ENCODE measurements around the gene FAM162A. TPM values are rescaled to one million over a fixed set of nuclear protein-coding genes. Genes with fewer than 3 reads are reported as not detected.

The FAM162A gene
- total RNA-seq, 1 donor from 2014 or later, result 24.3 TPM

DNA sequence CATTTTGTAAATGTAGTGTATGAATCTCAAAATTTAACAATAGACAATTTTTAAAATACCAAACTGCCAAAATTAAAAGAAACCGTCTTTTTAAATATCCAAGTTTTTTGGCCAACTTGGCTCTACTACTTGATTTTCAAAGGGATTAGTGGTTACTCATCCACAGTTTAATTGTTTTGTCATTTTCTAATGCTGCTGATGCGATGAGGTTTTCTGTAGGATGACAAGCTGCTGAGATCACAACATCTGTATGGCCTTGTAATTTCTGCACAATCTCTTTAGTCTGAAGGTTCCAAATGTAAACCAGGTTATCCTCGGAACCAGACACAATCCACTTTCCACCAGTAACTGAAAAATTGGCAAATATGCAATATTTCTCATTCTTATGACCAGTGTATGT, 30.4 kb downstream of the FAM162A start:
- Histone ChIP-seq H3K4me3 (no peak overlapping the region), H3K36me3 (peaks cover 46% of the 10 kb centered on the region), H3K27ac (no peak overlapping the region), H3K4me1 (peaks cover 34% of the 10 kb centered on the region), H3K27me3 (ENCODE audit: low read depth) (no peaks in the 10 kb centered on the region), H3K9me3 (no peaks in the 10 kb centered on the region)
- no peak for ATAC-seq
- TF ChIP-seq, protein P1, sequence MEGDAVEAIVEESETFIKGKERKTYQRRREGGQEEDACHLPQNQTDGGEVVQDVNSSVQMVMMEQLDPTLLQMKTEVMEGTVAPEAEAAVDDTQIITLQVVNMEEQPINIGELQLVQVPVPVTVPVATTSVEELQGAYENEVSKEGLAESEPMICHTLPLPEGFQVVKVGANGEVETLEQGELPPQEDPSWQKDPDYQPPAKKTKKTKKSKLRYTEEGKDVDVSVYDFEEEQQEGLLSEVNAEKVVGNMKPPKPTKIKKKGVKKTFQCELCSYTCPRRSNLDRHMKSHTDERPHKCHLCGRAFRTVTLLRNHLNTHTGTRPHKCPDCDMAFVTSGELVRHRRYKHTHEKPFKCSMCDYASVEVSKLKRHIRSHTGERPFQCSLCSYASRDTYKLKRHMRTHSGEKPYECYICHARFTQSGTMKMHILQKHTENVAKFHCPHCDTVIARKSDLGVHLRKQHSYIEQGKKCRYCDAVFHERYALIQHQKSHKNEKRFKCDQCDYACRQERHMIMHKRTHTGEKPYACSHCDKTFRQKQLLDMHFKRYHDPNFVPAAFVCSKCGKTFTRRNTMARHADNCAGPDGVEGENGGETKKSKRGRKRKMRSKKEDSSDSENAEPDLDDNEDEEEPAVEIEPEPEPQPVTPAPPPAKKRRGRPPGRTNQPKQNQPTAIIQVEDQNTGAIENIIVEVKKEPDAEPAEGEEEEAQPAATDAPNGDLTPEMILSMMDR (IDR thresholded peaks at IDR 0.05), result no peak
- no peak for DNase-seq
- intact Hi-C loops (cut with DNase I), result no loop called here

DNA sequence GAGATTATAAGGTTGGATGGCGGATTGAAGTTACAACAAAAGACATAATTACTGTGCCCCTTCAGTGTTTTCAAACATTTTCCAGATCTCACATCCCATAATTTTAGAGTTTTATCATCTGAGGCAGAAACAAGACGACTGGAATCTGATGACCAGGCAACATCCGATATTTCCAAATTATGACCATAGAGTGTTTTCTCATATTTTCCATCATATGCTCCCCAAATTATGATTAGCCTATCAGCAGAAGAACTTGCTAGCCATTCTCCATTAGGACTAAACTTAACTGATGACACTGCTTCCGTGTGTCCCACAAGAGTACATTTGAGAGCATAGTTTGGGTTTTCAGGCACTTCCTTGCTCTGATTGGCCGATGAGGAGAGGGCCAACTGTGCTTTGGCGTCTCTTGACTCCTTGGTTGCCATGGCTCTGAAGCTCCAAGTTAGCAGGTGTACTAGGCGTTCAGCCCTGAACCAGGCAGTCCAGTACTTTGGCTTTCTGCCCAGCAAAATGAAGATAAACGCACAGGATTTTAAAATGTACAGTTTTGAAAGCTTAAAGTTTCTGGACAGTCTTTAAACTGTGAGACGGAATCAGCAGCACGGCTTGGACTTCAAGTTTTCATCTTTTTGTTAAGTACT, 31.2 kb downstream of the FAM162A start:
- Histone ChIP-seq H3K27ac (peak overlapping the region; percentile 85), H3K4me3 (peak overlapping the region; percentile 78), H3K36me3 (peaks cover 38% of the 10 kb centered on the region), H3K27me3 (ENCODE audit: low read depth) (no peaks in the 10 kb centered on the region), H3K4me1 (peaks cover 34% of the 10 kb centered on the region), H3K9me3 (no peaks in the 10 kb centered on the region)
- ATAC-seq, result peak; percentile 87 to 89
- no peak for DNase-seq
- intact Hi-C loops (cut with DNase I), result no loop called here
- TF ChIP-seq, protein P1 (IDR thresholded peaks at IDR 0.05), result no peak

DNA sequence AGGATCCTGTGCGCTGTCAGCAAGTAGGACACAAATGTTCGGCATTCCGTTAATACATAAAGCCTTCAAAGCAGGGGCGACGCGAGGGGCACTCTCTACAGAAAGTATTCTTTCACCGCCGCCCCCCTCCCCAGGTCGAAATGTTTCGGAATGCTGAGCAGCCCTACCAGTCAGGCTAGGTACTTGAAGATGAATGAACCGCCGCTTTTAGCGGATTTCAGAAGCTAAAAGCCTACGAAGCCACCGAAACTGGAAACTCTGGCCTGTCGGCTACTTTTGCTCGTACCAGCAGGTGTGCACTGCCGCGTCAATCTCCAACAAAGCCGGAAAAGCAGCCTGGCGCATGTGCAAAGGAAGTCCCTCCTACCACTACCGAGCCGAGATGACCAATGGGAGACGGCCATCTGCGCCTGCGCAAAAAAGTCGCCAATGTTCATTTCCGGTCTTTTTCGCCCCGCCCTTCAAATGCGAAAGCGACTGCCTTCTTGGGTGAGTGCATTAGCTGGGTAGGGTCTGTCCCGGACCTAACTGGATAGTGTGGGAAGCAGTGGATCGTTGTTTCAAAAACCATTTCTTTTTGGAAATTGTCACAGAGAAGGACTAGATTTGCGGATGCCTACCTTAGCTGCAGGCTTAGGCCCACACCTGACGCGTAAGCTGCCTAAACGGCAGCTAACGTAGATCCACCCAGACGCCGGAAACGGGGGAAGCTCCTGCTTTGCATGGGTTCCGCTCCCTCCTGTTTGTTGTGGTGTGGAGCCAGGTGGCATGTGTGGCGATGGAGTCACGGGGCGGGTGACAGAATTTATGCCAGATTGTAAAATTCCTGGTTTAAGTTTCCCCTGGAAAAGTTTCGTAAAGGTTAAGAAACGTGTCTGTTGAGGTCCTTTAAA, 32.0 kb downstream of the FAM162A start, which contains the start of gene WDR5B:
WDR5B (minus strand) TSS at position 301 of the 893 bp plus-strand sequence. CDS start 534 bp downstream, outside the sequence.
- ATAC-seq (peak; percentile 98 to 99), DNase-seq (peak; percentile 95)
- H3K4me1 ChIP-seq, result peaks cover 34% of the 10 kb centered on the region
- intact Hi-C loops (cut with DNase I), result no loop called here
- H3K27me3 ChIP-seq (ENCODE audit: low read depth), result no peaks in the 10 kb centered on the region
- H3K27ac ChIP-seq, result peak within 1 kb of the TSS; percentile 85
- peak within 1 kb of the TSS; percentile 78 for H3K4me3 ChIP-seq
- H3K36me3 ChIP-seq, result peaks cover 33% of the 10 kb centered on the region
- TF ChIP-seq, protein P1 (IDR thresholded peaks at IDR 0.05), result peak; percentile 18
- H3K9me3 ChIP-seq, result no peaks in the 10 kb centered on the region

DNA sequence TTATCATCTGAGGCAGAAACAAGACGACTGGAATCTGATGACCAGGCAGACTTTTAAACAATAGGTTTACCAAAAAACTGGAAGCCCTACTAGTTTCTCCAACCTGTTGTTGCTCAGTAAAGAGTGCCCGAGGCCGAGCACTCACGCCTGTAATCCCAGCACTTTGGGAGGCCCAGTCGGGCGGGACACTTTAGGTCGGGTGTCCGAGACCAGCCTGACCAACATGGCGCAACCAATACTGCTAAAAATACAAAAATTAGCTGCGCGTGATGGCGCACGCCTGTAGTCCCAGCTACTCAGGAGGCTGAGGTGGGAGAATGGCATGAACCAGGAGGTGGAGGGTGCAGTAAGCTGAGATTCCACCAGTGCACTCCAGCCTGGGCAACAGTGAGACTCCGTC, 33.0 kb downstream of the FAM162A start:
- intact Hi-C loops (cut with DNase I), result no loop called here
- H3K4me1 ChIP-seq, result peaks cover 34% of the 10 kb centered on the region
- H3K9me3 ChIP-seq, result no peaks in the 10 kb centered on the region
- ATAC-seq (no peak), DNase-seq (no peak)
- TF ChIP-seq, protein P1 (IDR thresholded peaks at IDR 0.05), result no peak
- peak overlapping the region; percentile 85 for H3K27ac ChIP-seq
- no peaks in the 10 kb centered on the region for H3K27me3 ChIP-seq (ENCODE audit: low read depth)
- peak overlapping the region; percentile 78 for H3K4me3 ChIP-seq
- H3K36me3 ChIP-seq, result peaks cover 33% of the 10 kb centered on the region

DNA sequence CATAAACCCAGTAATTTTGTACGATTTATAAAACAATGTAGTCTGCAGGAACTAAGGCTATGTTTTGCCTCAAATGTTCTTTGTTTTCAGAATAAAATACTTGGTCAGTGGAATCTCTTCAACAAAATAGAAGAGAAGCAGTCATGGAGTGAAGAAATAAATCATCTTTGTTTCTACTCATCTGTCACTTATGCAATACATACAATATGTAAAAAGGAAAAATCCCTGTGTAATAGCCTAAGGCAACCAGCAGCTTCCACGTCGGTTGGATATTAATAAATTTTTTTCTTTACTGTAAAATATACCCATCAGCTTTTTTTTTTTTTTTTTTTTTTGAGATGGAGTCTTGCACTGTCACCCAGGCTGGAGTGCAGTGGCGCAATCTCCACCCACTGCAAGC, 37.1 kb downstream of the FAM162A start:
- H3K4me1 ChIP-seq, result peaks cover 9% of the 10 kb centered on the region
- TF ChIP-seq, protein P1 (IDR thresholded peaks at IDR 0.05), result no peak
- H3K27me3 ChIP-seq (ENCODE audit: low read depth), result no peaks in the 10 kb centered on the region
- no peak overlapping the region for H3K4me3 ChIP-seq
- peak; percentile 30 for DNase-seq
- intact Hi-C loops (cut with DNase I), result no loop called here
- no peak overlapping the region for H3K27ac ChIP-seq
- H3K36me3 ChIP-seq, result peaks cover 47% of the 10 kb centered on the region
- H3K9me3 ChIP-seq, result no peaks in the 10 kb centered on the region
- no peak for ATAC-seq

Measured in lower lobe of right lung (tissue), 2 donors.